CD14-positive monocyte (primary cell): ENCODE measurements around the gene TNIK. TPM values are rescaled to one million over a fixed set of nuclear protein-coding genes. Genes with fewer than 3 reads are reported as not detected.

Experiments used
- DNase-seq, 3 donors: peaks; one replicate each; pipeline ENCODE4 v3.0.0-alpha.2; 2011 to 2022
- H2AFZ ChIP-seq: 2 replicates; pipeline ENCODE4 v1.6.0; 2012; ENCODE audit warnings: mild to moderate bottlenecking, low read depth, low read length, inconsistent platforms; ENCODE audit not compliant: insufficient read depth, poor library complexity, severe bottlenecking
- H3K27ac ChIP-seq, 2 donors: 1 replicate in 1 of 2; 2 replicates in 1 of 2; pipeline ENCODE4 v1.5.1; 2012 to 2013; ENCODE audit warnings: low read length in 2 of 2, control low read depth in 1 of 2, inconsistent platforms in 1 of 2, low read depth in 1 of 2, mild to moderate bottlenecking in 1 of 2
- H3K27me3 ChIP-seq, 2 donors: one replicate each; pipeline versions ENCODE4 v1.6.0 to v1.6.1; 2011 to 2013; ENCODE audit warnings: low read length in 2 of 2; ENCODE audit not compliant: control insufficient read depth in 2 of 2, insufficient read depth in 2 of 2
- H3K36me3 ChIP-seq, 2 donors: replicated peaks in 1 of 2; 1 replicate in 1 of 2; 2 replicates in 1 of 2; pipeline versions ENCODE4 v1.5.1 to v1.6.1; 2012 to 2013; ENCODE audit warnings: low read length in 2 of 2, control low read depth in 1 of 2, inconsistent platforms in 1 of 2, mild to moderate bottlenecking in 1 of 2; ENCODE audit not compliant: insufficient read depth in 2 of 2, control insufficient read depth in 1 of 2
- H3K4me1 ChIP-seq, 2 donors: 1 replicate in 1 of 2; 2 replicates in 1 of 2; pipeline versions ENCODE4 v1.5.1 to v1.6.1; 2012 to 2013; ENCODE audit warnings: low read length in 2 of 2, control low read depth in 1 of 2, inconsistent platforms in 1 of 2, mild to moderate bottlenecking in 1 of 2, moderate library complexity in 1 of 2; ENCODE audit not compliant: insufficient read depth in 2 of 2, control insufficient read depth in 1 of 2
- H3K4me2 ChIP-seq: replicated peaks from 2 replicates; pipeline ENCODE3; 2012; ENCODE audit warnings: low read length, moderate library complexity, mild to moderate bottlenecking; ENCODE audit not compliant: poor library complexity, severe bottlenecking; ENCODE audit errors: extremely low read depth
- H3K4me3 ChIP-seq, 3 experiments: fragments of 200-600 bp in 1 of 3; sonication (generic) in 1 of 3; replicated peaks in 1 of 3; 1 replicate in 2 of 3; 2 replicates in 1 of 3; pipeline ENCODE4 v1.5.1; 2011 to 2013; ENCODE audit warnings: low read length in 3 of 3, mild to moderate bottlenecking in 3 of 3, control low read depth in 2 of 3, low read depth in 2 of 3, inconsistent platforms in 1 of 3, moderate library complexity in 1 of 3
- H3K79me2 ChIP-seq: 2 replicates; pipeline ENCODE4 v1.6.0; 2012; ENCODE audit warnings: mild to moderate bottlenecking, control low read depth, inconsistent platforms, low read length, moderate library complexity; ENCODE audit not compliant: insufficient read depth
- H3K9ac ChIP-seq: 2 replicates; pipeline ENCODE4 v1.6.0; 2017; ENCODE audit warnings: low read length, mild to moderate bottlenecking; ENCODE audit not compliant: insufficient read depth, poor library complexity, severe bottlenecking
- H3K9me3 ChIP-seq, 2 donors: replicated peaks in 1 of 2; 1 replicate in 1 of 2; 2 replicates in 1 of 2; pipeline versions ENCODE4 v1.5.1 to v1.6.1; 2012 to 2013; ENCODE audit warnings: low read length in 2 of 2, control low read depth in 1 of 2; ENCODE audit not compliant: control insufficient read depth in 1 of 2, insufficient read depth in 1 of 2
- H4K20me1 ChIP-seq: 2 replicates; pipeline ENCODE4 v1.6.0; 2012; ENCODE audit warnings: mild to moderate bottlenecking, low read length, control low read depth, moderate library complexity; ENCODE audit not compliant: insufficient read depth
- H3K27ac Mint-ChIP-seq, 7 donors: one replicate each; pipeline ENCODE4 v1.8.0; 2020; ENCODE audit warnings: mild to moderate bottlenecking in 7 of 7, mixed read lengths in 7 of 7, moderate library complexity in 6 of 7, inconsistent platforms in 2 of 7
- H3K27me3 Mint-ChIP-seq, 3 donors: one replicate each; pipeline ENCODE4 v1.8.0; 2021 to 2022; ENCODE audit warnings: low read depth in 3 of 3, mild to moderate bottlenecking in 3 of 3, mixed read lengths in 3 of 3, moderate library complexity in 3 of 3, inconsistent platforms in 1 of 3
- H3K36me3 Mint-ChIP-seq, 2 donors: one replicate each; pipeline ENCODE4 v1.8.0; 2020; ENCODE audit warnings: mixed read lengths in 2 of 2, inconsistent platforms in 1 of 2, mild to moderate bottlenecking in 1 of 2
- H3K4me1 Mint-ChIP-seq: one replicate; pipeline ENCODE4 v1.8.0; 2020; ENCODE audit warnings: mild to moderate bottlenecking, mixed read lengths
- H3K4me3 Mint-ChIP-seq, 2 donors: one replicate each; pipeline ENCODE4 v1.8.0; 2020; ENCODE audit warnings: mild to moderate bottlenecking in 2 of 2, mixed read lengths in 2 of 2, moderate library complexity in 1 of 2
- H3K9me3 Mint-ChIP-seq, 7 donors: one replicate each; pipeline ENCODE4 v1.8.0; 2020 to 2022; ENCODE audit warnings: mixed read lengths in 7 of 7, mild to moderate bottlenecking in 6 of 7, moderate library complexity in 6 of 7, inconsistent platforms in 2 of 7
- WGBS: methylation state at CpG from one replicate; pipeline ENCODE4 v1.1.5; 2013; ENCODE audit warnings: missing lambda C conversion rate; ENCODE audit not compliant: insufficient coverage; 5-methylcytosine and 5-hydroxymethylcytosine counted together
- intact Hi-C, 2 donors: fragments of 100-400 bp; cut with micrococcal nuclease; formaldehyde crosslinking; loops; one replicate each; pipeline versions ENCODE4 v1.15.0 to v1.15.1; 2023
- polyA plus RNA-seq, 3 donors: library from polyadenylated mRNA; depleted of rRNA in 1 of 3; unstranded in 2 of 3; stranded (reverse) in 1 of 3; fragments of 300-500 nt in 2 of 3; fragments of >200 nt in 1 of 3; fragmentation: Illumina TruSeq in 2 of 3; gene quantifications; 1 replicate in 2 of 3; 2 replicates in 1 of 3; pipeline ENCODE4 v1.2.3, GENCODE V29; 2012 to 2021
- TF ChIP-seq, protein P1 (sequence below): fragments of 200-600 bp; IDR thresholded peaks from one replicate; pipeline ENCODE4 v1.8.0; 2022; ENCODE audit warnings: antibody characterized with exemption, mild to moderate bottlenecking

TNIK gene
- polyA plus RNA-seq, 3 donors = 0.36 to 1.8 (median 0.75) TPM

GRCh38 chr3:171156401-171157010 is 303.7 kb downstream of the TNIK start:
- H3K4me3 Mint-ChIP-seq = no peak overlapping the region
- H3K9me3 ChIP-seq = no peaks in the 10 kb centered on the region
- TF ChIP-seq, protein P1, sequence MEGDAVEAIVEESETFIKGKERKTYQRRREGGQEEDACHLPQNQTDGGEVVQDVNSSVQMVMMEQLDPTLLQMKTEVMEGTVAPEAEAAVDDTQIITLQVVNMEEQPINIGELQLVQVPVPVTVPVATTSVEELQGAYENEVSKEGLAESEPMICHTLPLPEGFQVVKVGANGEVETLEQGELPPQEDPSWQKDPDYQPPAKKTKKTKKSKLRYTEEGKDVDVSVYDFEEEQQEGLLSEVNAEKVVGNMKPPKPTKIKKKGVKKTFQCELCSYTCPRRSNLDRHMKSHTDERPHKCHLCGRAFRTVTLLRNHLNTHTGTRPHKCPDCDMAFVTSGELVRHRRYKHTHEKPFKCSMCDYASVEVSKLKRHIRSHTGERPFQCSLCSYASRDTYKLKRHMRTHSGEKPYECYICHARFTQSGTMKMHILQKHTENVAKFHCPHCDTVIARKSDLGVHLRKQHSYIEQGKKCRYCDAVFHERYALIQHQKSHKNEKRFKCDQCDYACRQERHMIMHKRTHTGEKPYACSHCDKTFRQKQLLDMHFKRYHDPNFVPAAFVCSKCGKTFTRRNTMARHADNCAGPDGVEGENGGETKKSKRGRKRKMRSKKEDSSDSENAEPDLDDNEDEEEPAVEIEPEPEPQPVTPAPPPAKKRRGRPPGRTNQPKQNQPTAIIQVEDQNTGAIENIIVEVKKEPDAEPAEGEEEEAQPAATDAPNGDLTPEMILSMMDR = no peak
- no peak overlapping the region for H3K4me3 ChIP-seq
- H3K27ac ChIP-seq = no peak overlapping the region
- intact Hi-C loops = no loop called here
- 93% methylated on average over 2 of the region's 6 CpGs for WGBS
- no peaks in the 10 kb centered on the region for H3K27me3 ChIP-seq
- H3K27me3 Mint-ChIP-seq = peaks cover 0 to 4% (median 0%) of the 10 kb centered on the region in 3 donors
- no peaks in the 10 kb centered on the region for H3K4me1 Mint-ChIP-seq
- H3K9ac ChIP-seq = no peak overlapping the region
- H4K20me1 ChIP-seq = no peaks in the 10 kb centered on the region
- no peaks in the 10 kb centered on the region for H3K36me3 Mint-ChIP-seq
- H3K9me3 Mint-ChIP-seq = peaks cover 0 to 2% (median 0%) of the 10 kb centered on the region in 7 donors
- no peaks in the 10 kb centered on the region for H3K36me3 ChIP-seq
- H3K4me2 ChIP-seq = no peak overlapping the region
- no peaks in the 10 kb centered on the region for H3K4me1 ChIP-seq
- DNase-seq = no peak
- H3K27ac Mint-ChIP-seq = no peak overlapping the region
- no peaks in the 10 kb centered on the region for H3K79me2 ChIP-seq
- H2AFZ ChIP-seq = no peak overlapping the region

GRCh38 chr3:171155122-171155700 is 305.0 kb downstream of the TNIK start:
- no peak overlapping the region for H3K9ac ChIP-seq
- TF ChIP-seq, protein P1 = no peak
- Mint-ChIP-seq H3K4me1 (no peaks in the 10 kb centered on the region), H3K9me3 (peaks cover 0 to 2% (median 0%) of the 10 kb centered on the region in 7 donors), H3K27ac (no peak overlapping the region), H3K27me3 (peaks cover 0 to 4% (median 0%) of the 10 kb centered on the region in 3 donors), H3K36me3 (no peaks in the 10 kb centered on the region), H3K4me3 (no peak overlapping the region)
- no peaks in the 10 kb centered on the region for H3K27me3 ChIP-seq
- intact Hi-C loops = no loop called here
- H2AFZ ChIP-seq = no peak overlapping the region
- no peaks in the 10 kb centered on the region for H3K36me3 ChIP-seq
- no peaks in the 10 kb centered on the region for H3K79me2 ChIP-seq
- WGBS = 95% methylated on average over 4 of the region's 4 CpGs
- no peak overlapping the region for H3K27ac ChIP-seq
- no peaks in the 10 kb centered on the region for H3K9me3 ChIP-seq
- no peak overlapping the region for H3K4me2 ChIP-seq
- H3K4me1 ChIP-seq = no peaks in the 10 kb centered on the region
- DNase-seq = no peak
- H4K20me1 ChIP-seq = no peaks in the 10 kb centered on the region
- H3K4me3 ChIP-seq = no peak overlapping the region
